ENCODE measurements around the gene PCDHGA1.
"Not testable (repeated sequence)": the region's sequence is repeated elsewhere in the genome, so short reads cannot be mapped to it uniquely, and the experiment has no call there.

PCDHGA1 gene

DNA sequence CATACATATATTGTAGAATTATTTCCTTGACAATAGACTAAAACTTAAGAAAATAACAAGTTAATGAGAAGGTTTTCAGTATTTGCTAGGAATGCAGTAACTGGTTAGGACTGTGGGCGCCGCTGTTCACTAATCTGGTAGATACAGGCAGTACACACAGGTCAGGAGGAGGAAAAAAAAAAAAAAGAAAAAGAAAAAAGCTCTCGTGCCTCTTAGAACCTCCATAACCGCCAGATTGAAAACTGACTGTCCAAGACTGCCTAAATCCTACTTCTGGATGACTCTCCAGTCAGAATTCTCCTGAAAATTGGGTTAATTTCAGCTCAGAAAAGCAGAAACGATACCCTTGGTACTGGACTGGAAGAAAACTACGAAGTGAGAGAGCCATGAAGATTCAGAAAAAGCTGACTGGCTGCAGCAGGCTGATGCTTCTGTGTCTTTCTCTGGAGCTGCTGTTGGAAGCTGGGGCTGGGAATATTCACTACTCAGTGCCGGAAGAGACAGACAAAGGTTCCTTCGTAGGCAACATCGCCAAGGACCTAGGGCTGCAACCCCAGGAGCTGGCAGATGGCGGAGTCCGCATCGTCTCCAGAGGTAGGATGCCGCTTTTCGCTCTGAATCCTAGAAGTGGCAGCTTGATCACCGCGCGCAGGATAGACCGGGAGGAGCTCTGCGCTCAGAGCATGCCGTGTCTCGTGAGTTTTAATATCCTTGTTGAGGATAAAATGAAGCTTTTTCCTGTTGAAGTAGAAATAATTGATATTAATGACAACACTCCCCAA lies at the start of gene PCDHGA1:
Gene PCDHGA1 (plus strand): TSS at position 216 of the 782 bp plus-strand sequence.
- DNase-seq, result no peak
- in situ Hi-C loops (cut with HindIII; ENCODE audit: low pct_ligation_motif_present, low pct_unique_long_range_greater_than_20kb, low sequenced_read_pairs), result no loop called here

- in situ Hi-C loops (cut with HindIII; ENCODE audit: low pct_ligation_motif_present, low pct_unique_long_range_greater_than_20kb, low sequenced_read_pairs), result no loop called here
Observed at GRCh38 chr5:141298376-141298775, 31.9 kb upstream of the PCDHGA1 start.

GRCh38 chr5:141303756-141304155 lies 26.6 kb upstream of the PCDHGA1 start, which contains the start of gene SLC25A2:
Gene SLC25A2 (minus strand): TSS chr5:141304049. CDS start chr5:141303865, 184 bp downstream.
- in situ Hi-C loops (cut with HindIII; ENCODE audit: low pct_ligation_motif_present, low pct_unique_long_range_greater_than_20kb, low sequenced_read_pairs), result no loop called here
- DNase-seq, result no peak

More at GRCh38 chr5:141298376-141298775, 31.9 kb upstream of the PCDHGA1 start:
- DNase-seq, result no peak

GRCh38 chr5:141306630-141307029 lies 23.7 kb upstream of the PCDHGA1 start:
- no peak for DNase-seq
- in situ Hi-C loops (cut with HindIII; ENCODE audit: low pct_ligation_motif_present, low pct_unique_long_range_greater_than_20kb, low sequenced_read_pairs), result no loop called here

GRCh38 chr5:141313711-141314110 lies 16.6 kb upstream of the PCDHGA1 start:
- no peak for DNase-seq
- in situ Hi-C loops (cut with HindIII; ENCODE audit: low pct_ligation_motif_present, low pct_unique_long_range_greater_than_20kb, low sequenced_read_pairs), result no loop called here

- in situ Hi-C loops (cut with HindIII; ENCODE audit: low pct_ligation_motif_present, low pct_unique_long_range_greater_than_20kb, low sequenced_read_pairs); DNase-seq: not testable (repeated sequence)
Observed at GRCh38 chr5:141316963-141317362, 13.4 kb upstream of the PCDHGA1 start.

GRCh38 chr5:141319202-141319601 lies 11.1 kb upstream of the PCDHGA1 start:
- in situ Hi-C loops (cut with HindIII; ENCODE audit: low pct_ligation_motif_present, low pct_unique_long_range_greater_than_20kb, low sequenced_read_pairs), result no loop called here
- DNase-seq, result no peak

DNA sequence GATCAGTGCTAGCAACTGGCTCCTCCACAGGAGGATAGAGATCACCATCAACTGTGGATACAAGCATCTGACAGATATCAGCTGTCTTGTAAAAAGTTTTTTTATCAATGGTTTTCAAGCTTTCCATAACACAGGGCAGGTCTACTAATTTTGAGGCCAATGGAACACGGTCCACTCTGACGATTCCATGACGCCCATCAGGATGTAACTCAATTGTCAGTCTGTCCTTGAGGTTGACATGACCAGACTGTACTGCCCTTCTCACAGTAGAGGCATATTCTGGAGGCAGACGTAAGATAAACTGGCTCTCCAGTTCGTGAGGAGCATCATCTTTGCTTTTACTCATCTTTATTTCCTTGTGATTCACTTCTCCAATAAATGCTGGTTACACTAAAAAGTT lies 10.6 kb upstream of the PCDHGA1 start:
- DNase-seq, result no peak
- in situ Hi-C loops (cut with HindIII; ENCODE audit: low pct_ligation_motif_present, low pct_unique_long_range_greater_than_20kb, low sequenced_read_pairs), result no loop called here

- DNase-seq, result peak; percentile 92
- in situ Hi-C loops (cut with HindIII; ENCODE audit: low pct_ligation_motif_present, low pct_unique_long_range_greater_than_20kb, low sequenced_read_pairs), result no loop called here
Observed at GRCh38 chr5:141320225-141321169, 9.8 kb upstream of the PCDHGA1 start, which contains the start of gene TAF7. Gene TAF7 (minus strand): TSS chr5:141320784. CDS start chr5:141320044, 740 bp downstream.

DNA sequence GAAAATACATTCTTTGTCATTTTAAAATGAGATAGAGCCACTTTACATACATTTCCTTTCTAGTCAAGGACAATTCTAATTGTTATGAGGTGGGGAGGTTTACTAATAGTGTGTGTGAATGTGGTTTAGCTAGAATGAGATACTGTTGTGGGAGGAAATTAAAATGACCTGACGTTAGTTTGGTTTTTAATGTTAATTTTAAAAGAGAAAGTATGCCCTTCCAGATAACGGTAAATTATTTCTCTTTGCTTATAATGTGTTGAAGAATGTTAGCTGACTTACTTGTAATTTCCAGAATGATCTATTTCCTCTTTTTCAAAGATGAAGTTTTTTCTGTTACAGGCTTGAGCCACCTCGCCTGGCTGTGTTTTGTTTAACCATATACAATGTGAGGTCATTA lies 8.1 kb upstream of the PCDHGA1 start:
- in situ Hi-C loops (cut with HindIII; ENCODE audit: low pct_ligation_motif_present, low pct_unique_long_range_greater_than_20kb, low sequenced_read_pairs), result no loop called here

DNA sequence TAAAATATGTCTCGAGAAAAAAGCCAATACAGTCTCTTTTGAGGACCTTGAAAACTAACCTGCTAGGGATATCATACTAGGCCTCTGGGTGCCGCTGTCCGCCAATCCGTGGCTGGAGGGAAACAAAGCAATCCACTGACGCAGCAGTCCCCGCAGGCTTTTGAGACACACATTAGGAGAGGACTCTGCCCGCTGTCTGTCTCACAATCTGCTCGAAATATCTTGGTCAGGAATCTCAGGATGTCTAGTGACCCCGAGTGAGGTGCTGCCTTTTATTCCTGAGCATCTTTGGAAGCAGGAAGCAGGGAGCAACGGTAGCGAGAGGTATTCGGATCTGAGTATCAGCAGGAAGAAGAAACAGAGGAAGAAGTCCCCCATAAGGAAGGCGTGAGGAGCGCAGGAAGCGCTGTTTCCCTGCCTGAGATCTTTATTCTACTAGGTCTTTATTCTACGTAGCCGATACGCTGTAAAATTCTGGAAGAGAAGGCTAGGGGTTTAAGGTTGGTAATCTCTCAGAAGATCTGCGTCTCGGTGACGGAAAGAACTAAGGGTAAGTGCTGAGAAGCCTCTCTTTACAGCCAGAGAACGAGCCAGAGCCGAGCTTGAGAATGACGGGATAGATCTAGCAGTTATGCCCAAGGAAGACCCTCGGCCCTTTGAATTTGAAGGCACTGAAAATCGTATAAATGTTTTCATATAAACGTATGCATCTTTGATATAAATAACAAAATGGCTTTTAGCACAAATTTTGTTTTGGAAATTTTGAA lies 4.0 kb upstream of the PCDHGA1 start:
- in situ Hi-C loops (cut with HindIII; ENCODE audit: low pct_ligation_motif_present, low pct_unique_long_range_greater_than_20kb, low sequenced_read_pairs), result no loop called here
- DNase-seq, result no peak

More for the DNA sequence above, 8.1 kb upstream of the PCDHGA1 start:
- DNase-seq, result no peak

GRCh38 chr5:141328231-141328630 lies 2.1 kb upstream of the PCDHGA1 start:
- in situ Hi-C loops (cut with HindIII; ENCODE audit: low pct_ligation_motif_present, low pct_unique_long_range_greater_than_20kb, low sequenced_read_pairs), result no loop called here
- DNase-seq, result no peak

DNA sequence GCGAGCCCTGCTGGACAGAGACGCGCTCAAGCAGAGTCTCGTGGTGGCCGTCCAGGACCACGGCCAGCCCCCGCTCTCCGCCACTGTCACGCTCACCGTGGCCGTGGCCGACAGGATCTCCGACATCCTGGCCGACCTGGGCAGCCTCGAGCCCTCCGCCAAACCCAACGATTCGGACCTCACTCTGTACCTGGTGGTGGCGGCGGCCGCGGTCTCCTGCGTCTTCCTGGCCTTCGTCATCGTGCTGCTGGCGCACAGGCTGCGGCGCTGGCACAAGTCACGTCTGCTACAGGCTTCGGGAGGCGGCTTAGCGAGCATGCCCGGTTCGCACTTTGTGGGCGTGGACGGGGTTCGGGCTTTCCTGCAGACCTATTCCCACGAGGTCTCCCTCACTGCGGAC lies 2.3 kb downstream of the PCDHGA1 start:
- DNase-seq; in situ Hi-C loops (cut with HindIII; ENCODE audit: low pct_ligation_motif_present, low pct_unique_long_range_greater_than_20kb, low sequenced_read_pairs): not testable (repeated sequence)

DNA sequence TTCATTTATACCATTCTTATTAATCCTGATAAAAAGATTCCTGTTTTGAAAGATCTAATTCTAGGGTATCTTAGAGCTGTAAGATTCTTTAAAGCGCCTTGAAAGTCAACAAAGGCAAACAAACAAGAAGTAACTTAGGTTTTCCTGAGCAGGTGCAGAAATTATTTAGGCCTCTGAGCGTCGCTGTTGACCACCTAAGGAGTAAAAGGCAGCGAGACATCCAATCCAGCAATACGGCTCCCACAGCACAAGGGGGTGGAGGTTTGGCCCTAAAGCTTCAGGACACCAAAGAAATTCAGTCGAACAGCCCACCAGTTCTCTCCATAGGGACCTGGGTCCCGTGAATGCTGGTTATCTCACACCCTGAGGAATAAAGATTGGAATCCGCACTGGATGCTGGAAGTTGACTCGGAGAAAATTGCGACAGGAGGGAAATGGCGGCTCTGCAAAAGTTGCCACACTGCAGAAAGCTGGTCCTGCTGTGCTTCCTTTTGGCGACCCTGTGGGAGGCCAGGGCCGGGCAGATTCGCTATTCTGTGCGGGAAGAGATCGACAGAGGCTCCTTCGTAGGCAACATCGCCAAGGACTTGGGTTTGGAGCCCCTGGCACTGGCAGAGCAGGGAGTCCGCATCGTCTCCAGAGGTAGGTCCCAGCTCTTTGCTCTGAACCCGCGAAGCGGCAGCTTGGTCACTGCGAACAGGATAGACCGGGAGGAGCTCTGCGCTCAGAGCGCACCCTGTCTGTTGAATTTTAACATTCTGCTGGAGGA lies 8.4 kb downstream of the PCDHGA1 start, which contains the start of gene PCDHGA2:
Gene PCDHGA2 (plus strand): TSS at position 223 of the 769 bp plus-strand sequence.
- DNase-seq, result peak; percentile 42
- in situ Hi-C loops (cut with HindIII; ENCODE audit: low pct_ligation_motif_present, low pct_unique_long_range_greater_than_20kb, low sequenced_read_pairs), result no loop called here

- DNase-seq; in situ Hi-C loops (cut with HindIII; ENCODE audit: low pct_ligation_motif_present, low pct_unique_long_range_greater_than_20kb, low sequenced_read_pairs): not testable (repeated sequence)
Observed at GRCh38 chr5:141340781-141341354, 10.6 kb downstream of the PCDHGA1 start.

- in situ Hi-C loops (cut with HindIII; ENCODE audit: low pct_ligation_motif_present, low pct_unique_long_range_greater_than_20kb, low sequenced_read_pairs), result no loop called here
- DNase-seq, result no peak
Observed at GRCh38 chr5:141342773-141343172, 12.5 kb downstream of the PCDHGA1 start.

- DNase-seq, result no peak
- in situ Hi-C loops (cut with HindIII; ENCODE audit: low pct_ligation_motif_present, low pct_unique_long_range_greater_than_20kb, low sequenced_read_pairs), result no loop called here
Observed at GRCh38 chr5:141343242-141343952, 13.1 kb downstream of the PCDHGA1 start, which contains the start of gene PCDHGA3. Gene PCDHGA3 (plus strand): TSS chr5:141343829. CDS start chr5:141344034, 205 bp downstream.

Measured in ACHN (cell line).